ENCODE measurements around the gene CYSTM1. TPM values are rescaled to one million over a fixed set of nuclear protein-coding genes. Genes with fewer than 3 reads are reported as not detected.

The CYSTM1 gene
- total RNA-seq, 1 donor from 2014 or later: 3.1 TPM

- Histone ChIP-seq H3K4me3 (ENCODE audit: low read length in 3 of 3) (no peak overlapping the region), H3K27me3 (ENCODE audit: control insufficient read depth in 3 of 3, insufficient read depth in 3 of 3, low read length in 3 of 3) (no peaks in the 10 kb centered on the region), H3K27ac (ENCODE audit: low read depth, low read length) (peak overlapping the region; percentile 85), H3K36me3 (ENCODE audit: control insufficient read depth in 3 of 3, insufficient read depth in 3 of 3, low read length in 3 of 3) (peaks cover 9 to 14% (median 11%) of the 10 kb centered on the region in 3 donors), H3K9me3 (ENCODE audit: control insufficient read depth in 3 of 3, low read length in 3 of 3) (no peaks in the 10 kb centered on the region), H3K9ac (ENCODE audit: low read depth in 1 of 3, low read length in 3 of 3) (peak overlapping the region in 2 of 3 donors; percentile 24 to 62), H3K4me1 (ENCODE audit: control insufficient read depth in 3 of 3, insufficient read depth in 3 of 3, low read length in 3 of 3) (peaks cover 52 to 92% (median 92%) of the 10 kb centered on the region in 3 donors)
These were observed 65.1 kb downstream of the CYSTM1 start for GRCh38 chr5:140239939-140240700.

GRCh38 chr5:140240987-140241706 is 66.2 kb downstream of the CYSTM1 start:
- Histone ChIP-seq H3K36me3 (ENCODE audit: control insufficient read depth in 3 of 3, insufficient read depth in 3 of 3, low read length in 3 of 3) (peaks cover 14 to 20% (median 15%) of the 10 kb centered on the region in 3 donors), H3K9me3 (ENCODE audit: control insufficient read depth in 3 of 3, low read length in 3 of 3) (no peaks in the 10 kb centered on the region), H3K9ac (ENCODE audit: low read depth in 1 of 3, low read length in 3 of 3) (peak overlapping the region; percentile 7 to 74 (median 74)), H3K27ac (ENCODE audit: low read depth, low read length) (peak overlapping the region; percentile 85), H3K4me3 (ENCODE audit: low read length in 3 of 3) (peak overlapping the region in 2 of 3 donors; percentile 27 to 69), H3K4me1 (ENCODE audit: control insufficient read depth in 3 of 3, insufficient read depth in 3 of 3, low read length in 3 of 3) (peaks cover 62 to 99% (median 97%) of the 10 kb centered on the region in 3 donors), H3K27me3 (ENCODE audit: control insufficient read depth in 3 of 3, insufficient read depth in 3 of 3, low read length in 3 of 3) (no peaks in the 10 kb centered on the region)

- Histone ChIP-seq H3K36me3 (ENCODE audit: control insufficient read depth in 3 of 3, insufficient read depth in 3 of 3, low read length in 3 of 3) (peaks cover 14 to 20% (median 15%) of the 10 kb centered on the region in 3 donors), H3K4me1 (ENCODE audit: control insufficient read depth in 3 of 3, insufficient read depth in 3 of 3, low read length in 3 of 3) (peaks cover 70 to 98% (median 97%) of the 10 kb centered on the region in 3 donors)
These were observed 67.1 kb downstream of the CYSTM1 start for GRCh38 chr5:140242099-140242498.

GRCh38 chr5:140242890-140243585 is 68.0 kb downstream of the CYSTM1 start:
- H3K4me3 ChIP-seq (ENCODE audit: low read length in 3 of 3): peak overlapping the region in 1 of 3 donors; percentile 54
- no peaks in the 10 kb centered on the region for H3K9me3 ChIP-seq (ENCODE audit: control insufficient read depth in 3 of 3, low read length in 3 of 3)
- H3K27me3 ChIP-seq (ENCODE audit: control insufficient read depth in 3 of 3, insufficient read depth in 3 of 3, low read length in 3 of 3): no peaks in the 10 kb centered on the region
- H3K4me1 ChIP-seq (ENCODE audit: control insufficient read depth in 3 of 3, insufficient read depth in 3 of 3, low read length in 3 of 3): peaks cover 70 to 93% (median 93%) of the 10 kb centered on the region in 3 donors
- H3K9ac ChIP-seq (ENCODE audit: low read depth in 1 of 3, low read length in 3 of 3): peak overlapping the region; percentile 46 to 74 (median 60)
- H3K36me3 ChIP-seq (ENCODE audit: control insufficient read depth in 3 of 3, insufficient read depth in 3 of 3, low read length in 3 of 3): peaks cover 14 to 20% (median 15%) of the 10 kb centered on the region in 3 donors
- H3K27ac ChIP-seq (ENCODE audit: low read depth, low read length): peak overlapping the region; percentile 85

More at GRCh38 chr5:140242099-140242498, 67.1 kb downstream of the CYSTM1 start:
- Histone ChIP-seq H3K27me3 (ENCODE audit: control insufficient read depth in 3 of 3, insufficient read depth in 3 of 3, low read length in 3 of 3) (no peaks in the 10 kb centered on the region), H3K9ac (ENCODE audit: low read depth in 1 of 3, low read length in 3 of 3) (peak overlapping the region; percentile 46 to 74 (median 52)), H3K4me3 (ENCODE audit: low read length in 3 of 3) (peak overlapping the region in 1 of 3 donors; percentile 69), H3K9me3 (ENCODE audit: control insufficient read depth in 3 of 3, low read length in 3 of 3) (no peaks in the 10 kb centered on the region), H3K27ac (ENCODE audit: low read depth, low read length) (peak overlapping the region; percentile 85)

- peak overlapping the region in 2 of 3 donors; percentile 41 to 60 for H3K9ac ChIP-seq (ENCODE audit: low read depth in 1 of 3, low read length in 3 of 3)
- H3K4me1 ChIP-seq (ENCODE audit: control insufficient read depth in 3 of 3, insufficient read depth in 3 of 3, low read length in 3 of 3): peaks cover 74 to 91% (median 90%) of the 10 kb centered on the region in 3 donors
- no peaks in the 10 kb centered on the region for H3K27me3 ChIP-seq (ENCODE audit: control insufficient read depth in 3 of 3, insufficient read depth in 3 of 3, low read length in 3 of 3)
- no peaks in the 10 kb centered on the region for H3K9me3 ChIP-seq (ENCODE audit: control insufficient read depth in 3 of 3, low read length in 3 of 3)
- H3K36me3 ChIP-seq (ENCODE audit: control insufficient read depth in 3 of 3, insufficient read depth in 3 of 3, low read length in 3 of 3): peaks cover 14 to 20% (median 16%) of the 10 kb centered on the region in 3 donors
- no peak overlapping the region for H3K4me3 ChIP-seq (ENCODE audit: low read length in 3 of 3)
- H3K27ac ChIP-seq (ENCODE audit: low read depth, low read length): peak overlapping the region; percentile 85
These were observed 68.8 kb downstream of the CYSTM1 start for GRCh38 chr5:140243706-140244250.

- H3K4me3 ChIP-seq (ENCODE audit: low read length in 3 of 3): peak overlapping the region in 2 of 3 donors; percentile 4 to 14
- H3K4me1 ChIP-seq (ENCODE audit: control insufficient read depth in 3 of 3, insufficient read depth in 3 of 3, low read length in 3 of 3): peaks cover 74 to 84% (median 82%) of the 10 kb centered on the region in 3 donors
- peaks cover 14 to 20% (median 16%) of the 10 kb centered on the region in 3 donors for H3K36me3 ChIP-seq (ENCODE audit: control insufficient read depth in 3 of 3, insufficient read depth in 3 of 3, low read length in 3 of 3)
- peak overlapping the region; percentile 5 to 66 (median 42) for H3K9ac ChIP-seq (ENCODE audit: low read depth in 1 of 3, low read length in 3 of 3)
- peak overlapping the region; percentile 85 for H3K27ac ChIP-seq (ENCODE audit: low read depth, low read length)
- no peaks in the 10 kb centered on the region for H3K9me3 ChIP-seq (ENCODE audit: control insufficient read depth in 3 of 3, low read length in 3 of 3)
- no peaks in the 10 kb centered on the region for H3K27me3 ChIP-seq (ENCODE audit: control insufficient read depth in 3 of 3, insufficient read depth in 3 of 3, low read length in 3 of 3)
These were observed 69.6 kb downstream of the CYSTM1 start for GRCh38 chr5:140244525-140245025.

GRCh38 chr5:140245341-140245740 is 70.4 kb downstream of the CYSTM1 start:
- Histone ChIP-seq H3K36me3 (ENCODE audit: control insufficient read depth in 3 of 3, insufficient read depth in 3 of 3, low read length in 3 of 3) (peaks cover 17 to 24% (median 18%) of the 10 kb centered on the region in 3 donors), H3K27me3 (ENCODE audit: control insufficient read depth in 3 of 3, insufficient read depth in 3 of 3, low read length in 3 of 3) (no peaks in the 10 kb centered on the region), H3K4me1 (ENCODE audit: control insufficient read depth in 3 of 3, insufficient read depth in 3 of 3, low read length in 3 of 3) (peaks cover 66 to 81% (median 80%) of the 10 kb centered on the region in 3 donors), H3K9ac (ENCODE audit: low read depth in 1 of 3, low read length in 3 of 3) (peak overlapping the region in 2 of 3 donors; percentile 5 to 69), H3K27ac (ENCODE audit: low read depth, low read length) (peak overlapping the region; percentile 59), H3K9me3 (ENCODE audit: control insufficient read depth in 3 of 3, low read length in 3 of 3) (no peaks in the 10 kb centered on the region), H3K4me3 (ENCODE audit: low read length in 3 of 3) (no peak overlapping the region)

- Histone ChIP-seq H3K4me1 (ENCODE audit: control insufficient read depth in 3 of 3, insufficient read depth in 3 of 3, low read length in 3 of 3) (peaks cover 61 to 80% (median 76%) of the 10 kb centered on the region in 3 donors), H3K27me3 (ENCODE audit: control insufficient read depth in 3 of 3, insufficient read depth in 3 of 3, low read length in 3 of 3) (no peaks in the 10 kb centered on the region), H3K4me3 (ENCODE audit: low read length in 3 of 3) (peak overlapping the region in 1 of 3 donors; percentile 13), H3K27ac (ENCODE audit: low read depth, low read length) (peak overlapping the region; percentile 59), H3K36me3 (ENCODE audit: control insufficient read depth in 3 of 3, insufficient read depth in 3 of 3, low read length in 3 of 3) (peaks cover 19 to 24% (median 20%) of the 10 kb centered on the region in 3 donors), H3K9ac (ENCODE audit: low read depth in 1 of 3, low read length in 3 of 3) (peak overlapping the region in 2 of 3 donors; percentile 20 to 69), H3K9me3 (ENCODE audit: control insufficient read depth in 3 of 3, low read length in 3 of 3) (no peaks in the 10 kb centered on the region)
These were observed 70.9 kb downstream of the CYSTM1 start for GRCh38 chr5:140245926-140246325.

Data from skeletal muscle tissue (tissue), 4 donors.